B cell (primary cell): ENCODE data around the gene ZBED2.

ENCODE experiments used
- CTCF ChIP-seq: fragments of 200-600 bp; IDR thresholded peaks from one replicate; pipeline ENCODE4 v1.8.0; 2022; ENCODE audit warnings: antibody characterized with exemption, mild to moderate bottlenecking
- EZH2 ChIP-seq: IDR thresholded peaks from 2 replicates; pipeline ENCODE4 v1.6.1; 2012; ENCODE audit warnings: borderline replicate concordance, low read depth, mild to moderate bottlenecking, moderate library complexity, low read length; ENCODE audit not compliant: insufficient read depth, poor library complexity, severe bottlenecking

GRCh38 chr3:111627092-111627491, 31.9 kb upstream of the ZBED2 start:
- TF ChIP-seq CTCF, result no peak
- TF ChIP-seq EZH2, result no peak
